ENCODE results near the gene ABCC11. TPM values are rescaled to one million over a fixed set of nuclear protein-coding genes. Genes with fewer than 3 reads are reported as not detected.
A peak's percentile ranks its signal among the peaks of the same experiment; 100 is the strongest.
"Not testable (repeated sequence)": the region's sequence is repeated elsewhere in the genome, so short reads cannot be mapped to it uniquely, and the experiment has no call there.

ABCC11 gene
- total RNA-seq, 1 donor from 2014 or later: 1.7 TPM

- no peak for DNase-seq (ENCODE audit: low spot score)
Measured at GRCh38 chr16:48203974-48204824, 43.1 kb downstream of the ABCC11 start.

GRCh38 chr16:48201515-48202201 is 45.7 kb downstream of the ABCC11 start:
- DNase-seq (ENCODE audit: low spot score): no peak

- no peak for DNase-seq (ENCODE audit: low spot score)
Measured at GRCh38 chr16:48197294-48197693, 50.0 kb downstream of the ABCC11 start.

GRCh38 chr16:48194828-48195556 is 52.3 kb downstream of the ABCC11 start:
- DNase-seq (ENCODE audit: low spot score): peak; percentile 77

DNA sequence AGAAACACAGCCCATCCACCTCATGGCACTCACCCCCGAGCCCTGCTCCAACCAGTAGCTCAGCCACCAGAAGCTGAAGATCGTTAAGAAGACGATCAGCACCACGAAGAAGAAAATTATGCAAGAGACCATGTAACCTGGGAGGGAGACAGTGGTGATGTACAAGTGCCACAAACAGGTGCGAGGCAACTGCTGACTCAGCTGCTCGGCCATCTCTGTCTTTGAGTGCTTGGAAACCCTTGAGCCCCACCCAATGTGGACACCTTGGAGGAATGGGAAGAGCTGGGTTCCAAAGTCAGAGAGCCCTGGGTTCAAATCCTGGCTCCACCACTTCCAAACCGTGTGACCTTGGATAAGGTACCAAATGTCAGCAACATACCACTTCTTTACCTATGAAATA is 53.5 kb downstream of the ABCC11 start:
- DNase-seq (ENCODE audit: low spot score): no peak

DNA sequence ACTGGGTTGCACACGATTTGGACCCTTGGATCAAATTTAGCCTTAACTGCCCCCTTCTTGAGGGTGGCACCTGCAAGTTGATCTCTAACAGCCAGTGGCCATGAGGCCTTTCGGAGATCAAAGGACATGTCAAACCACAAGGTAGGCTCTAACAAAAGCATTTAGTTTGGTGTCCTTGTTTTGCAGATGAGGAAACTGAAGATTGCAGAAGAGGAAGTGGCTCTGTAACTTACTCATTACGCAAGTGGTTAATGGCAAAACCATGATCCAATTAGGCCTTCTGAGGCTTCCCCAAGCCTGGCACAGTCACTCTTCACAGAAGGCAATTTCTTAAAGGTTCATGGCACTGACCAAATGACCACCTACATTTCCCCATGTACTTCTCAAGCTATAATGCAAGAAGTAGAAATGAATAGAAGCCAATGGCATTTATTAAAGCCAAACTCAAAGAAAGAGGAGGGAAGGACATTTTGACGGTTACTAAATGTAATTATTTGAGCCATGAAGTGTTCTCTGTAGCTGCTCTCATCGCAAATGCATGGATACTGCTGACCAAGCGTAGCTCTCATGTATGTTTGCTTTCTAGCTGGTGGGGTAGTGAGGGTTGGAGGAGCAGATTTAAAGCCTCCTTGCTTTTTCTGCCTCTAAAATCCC is 58.8 kb downstream of the ABCC11 start:
- DNase-seq (ENCODE audit: low spot score): no peak

DNA sequence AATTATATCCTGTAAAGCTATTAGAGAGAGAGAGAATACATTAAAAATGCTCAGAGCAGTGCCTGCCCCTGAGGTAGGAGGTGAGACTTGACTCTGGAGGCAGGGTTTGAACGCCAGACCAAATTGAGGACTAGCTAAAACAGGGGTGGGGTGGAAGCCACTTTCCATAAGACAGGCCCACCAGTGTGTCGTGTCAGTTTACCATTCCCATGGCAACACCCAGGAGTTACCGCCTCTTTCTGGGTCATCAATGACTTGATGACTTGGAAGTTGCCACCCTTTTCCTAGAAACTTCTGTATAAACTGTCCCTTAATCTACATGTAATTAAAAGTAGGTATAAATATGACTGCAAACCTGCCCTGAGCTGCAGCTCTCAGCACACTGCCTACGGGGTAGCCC is 59.6 kb downstream of the ABCC11 start:
- no peak for DNase-seq (ENCODE audit: low spot score)

DNA sequence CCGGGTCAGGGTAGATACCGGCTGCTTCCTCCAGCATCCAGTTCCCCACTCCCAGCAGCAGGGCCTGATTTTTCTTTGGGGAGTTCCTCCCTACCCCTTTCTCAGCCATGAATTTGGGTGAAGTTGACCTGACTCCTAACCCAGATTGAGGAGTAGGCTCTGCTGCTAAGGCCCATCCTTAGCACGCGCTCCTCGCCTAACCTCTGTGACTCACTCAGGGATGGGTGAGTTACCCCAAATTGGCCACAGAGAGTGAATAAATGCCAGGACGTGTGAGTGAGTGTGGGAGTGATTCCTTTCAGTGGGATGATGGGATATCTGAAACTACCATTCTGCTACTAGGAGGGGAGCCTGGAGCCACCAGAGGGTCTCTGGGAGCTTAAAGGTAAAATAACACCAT is 62.7 kb downstream of the ABCC11 start:
- no peak for DNase-seq (ENCODE audit: low spot score)

DNA sequence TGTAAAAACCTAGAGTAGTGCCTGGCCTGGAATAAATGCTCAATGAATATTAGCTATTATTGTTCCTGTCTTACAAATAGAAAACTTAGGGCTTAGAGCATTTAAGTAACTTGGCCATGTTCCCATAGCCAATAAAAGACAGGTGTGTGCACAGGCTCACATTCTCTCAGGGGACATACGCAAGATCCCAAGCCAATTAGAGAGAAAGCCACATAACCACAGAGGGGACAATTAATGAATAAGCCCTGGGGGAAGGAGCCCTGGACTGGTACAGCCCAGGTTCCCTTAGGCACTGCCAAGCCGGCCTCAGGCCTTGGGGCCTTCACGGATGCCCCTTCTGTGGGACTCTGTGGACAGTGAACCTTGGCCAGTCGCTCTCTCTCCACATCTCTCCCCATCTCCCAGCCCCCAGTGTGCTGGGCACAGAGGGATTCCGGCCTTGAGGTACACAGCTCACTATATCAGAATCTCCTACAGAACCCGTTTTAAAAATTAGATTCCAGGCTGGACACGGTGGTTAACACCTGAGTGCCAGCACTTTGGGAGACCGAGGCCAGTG is 64.3 kb downstream of the ABCC11 start:
- DNase-seq (ENCODE audit: low spot score): no peak

GRCh38 chr16:48181746-48182520 is 65.4 kb downstream of the ABCC11 start:
- DNase-seq (ENCODE audit: low spot score): not testable (repeated sequence)

DNA sequence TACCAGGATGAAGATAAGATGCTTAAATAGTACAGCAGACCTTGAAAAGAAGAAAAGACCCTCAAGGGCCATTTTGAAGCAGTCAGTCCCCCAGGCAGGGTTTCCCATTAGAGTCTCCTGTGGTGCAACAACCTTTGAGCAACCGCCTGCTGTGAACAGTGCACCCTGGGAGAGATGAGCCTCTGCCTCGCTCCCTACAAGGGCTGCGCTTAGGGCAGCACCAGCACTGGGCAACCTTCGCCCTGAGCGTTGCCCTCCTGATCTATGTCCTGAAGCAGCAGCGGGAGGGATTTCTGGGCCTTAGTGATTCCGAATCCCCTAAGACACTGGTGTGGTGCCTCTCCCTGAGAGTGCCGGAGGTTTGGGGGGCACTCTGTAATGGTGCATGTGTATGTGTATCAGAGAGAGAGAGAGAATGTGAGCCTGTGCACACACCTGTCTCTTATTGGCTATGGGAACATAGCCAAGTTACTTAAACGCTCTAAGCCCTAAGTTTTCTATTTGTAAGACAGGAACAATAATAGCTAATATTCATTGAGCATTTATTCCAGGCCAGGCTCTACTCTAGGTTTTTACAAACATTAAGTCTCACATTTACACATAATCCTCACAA is 66.4 kb downstream of the ABCC11 start:
- no peak for DNase-seq (ENCODE audit: low spot score)

DNA sequence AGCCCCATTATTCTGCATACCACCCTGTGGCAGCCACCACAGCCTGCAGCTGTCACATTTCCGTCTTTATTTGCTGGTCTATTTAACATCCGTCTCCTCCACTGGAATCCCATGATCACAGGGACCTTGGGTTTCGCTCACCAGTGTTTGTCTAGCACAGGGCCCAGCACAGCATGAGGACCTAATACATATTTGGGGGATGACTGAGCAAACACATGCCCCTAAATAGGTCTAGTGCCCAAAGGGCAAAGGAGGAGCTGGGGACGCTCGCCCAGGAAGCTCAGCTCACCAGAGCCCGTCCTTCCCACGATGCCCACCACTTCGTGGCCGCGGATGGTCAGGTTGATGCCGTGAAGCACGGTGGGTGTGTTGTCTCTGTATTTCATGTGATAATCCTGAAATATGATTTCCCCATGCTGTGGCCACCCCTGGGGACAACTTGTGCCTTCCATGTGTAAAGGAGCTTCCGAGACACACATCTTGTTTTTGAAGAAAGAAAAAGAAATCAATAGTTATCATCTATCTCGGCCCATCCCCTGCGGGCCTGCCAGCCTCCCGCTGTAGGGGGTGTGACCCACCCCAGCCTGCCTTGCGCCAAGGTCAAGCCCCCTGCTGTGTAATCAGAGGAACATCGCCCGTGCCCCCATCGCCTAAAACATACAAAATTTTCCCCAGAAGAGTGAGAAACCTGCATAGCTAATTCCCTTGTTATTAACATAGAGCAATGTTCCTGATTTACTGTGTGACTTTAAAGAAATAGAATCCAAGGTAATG is 70.5 kb downstream of the ABCC11 start:
- no peak for DNase-seq (ENCODE audit: low spot score)

GRCh38 chr16:48173889-48174288 is 73.5 kb downstream of the ABCC11 start:
- no peak for DNase-seq (ENCODE audit: low spot score)

DNA sequence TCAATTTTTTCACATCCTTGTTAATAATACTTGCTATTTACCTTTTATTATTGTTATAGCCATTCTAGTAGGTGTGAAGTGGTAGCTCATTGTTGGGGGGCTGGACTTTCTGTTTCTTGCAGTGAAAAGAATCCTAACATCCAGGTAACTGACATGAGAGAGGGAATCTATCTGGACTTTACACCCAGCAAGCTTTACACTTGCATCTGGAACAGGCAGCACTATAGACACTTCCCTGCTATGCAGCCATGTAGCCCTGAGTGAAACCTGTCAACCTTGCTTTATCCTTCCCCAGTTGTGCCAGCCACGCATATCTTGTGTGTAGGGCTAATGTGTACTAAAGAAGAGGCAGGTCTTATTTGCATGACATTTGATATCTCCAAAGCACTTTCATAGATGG is 74.7 kb downstream of the ABCC11 start:
- DNase-seq (ENCODE audit: low spot score): no peak

- DNase-seq (ENCODE audit: low spot score): no peak
Measured at GRCh38 chr16:48169896-48170295, 77.4 kb downstream of the ABCC11 start.

DNA sequence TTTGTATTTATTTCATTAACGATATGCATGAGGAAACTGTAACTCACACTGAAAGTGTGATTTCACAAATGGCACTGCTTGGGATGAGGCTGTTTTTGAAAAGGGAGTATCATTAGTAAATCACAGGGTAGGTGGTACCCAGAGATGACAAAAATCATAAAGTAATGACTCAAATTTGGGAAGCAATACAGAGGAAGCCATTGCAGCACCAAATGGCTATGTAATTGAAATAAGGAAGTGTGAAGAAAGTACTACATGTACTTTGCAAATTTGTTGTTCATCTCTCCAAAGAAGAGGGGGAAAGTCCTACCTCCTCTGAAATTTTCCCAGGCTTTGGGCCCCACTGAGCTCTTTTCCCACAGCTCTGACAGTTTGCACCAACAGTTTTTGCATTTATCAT is 79.3 kb downstream of the ABCC11 start:
- no peak for DNase-seq (ENCODE audit: low spot score)

DNA sequence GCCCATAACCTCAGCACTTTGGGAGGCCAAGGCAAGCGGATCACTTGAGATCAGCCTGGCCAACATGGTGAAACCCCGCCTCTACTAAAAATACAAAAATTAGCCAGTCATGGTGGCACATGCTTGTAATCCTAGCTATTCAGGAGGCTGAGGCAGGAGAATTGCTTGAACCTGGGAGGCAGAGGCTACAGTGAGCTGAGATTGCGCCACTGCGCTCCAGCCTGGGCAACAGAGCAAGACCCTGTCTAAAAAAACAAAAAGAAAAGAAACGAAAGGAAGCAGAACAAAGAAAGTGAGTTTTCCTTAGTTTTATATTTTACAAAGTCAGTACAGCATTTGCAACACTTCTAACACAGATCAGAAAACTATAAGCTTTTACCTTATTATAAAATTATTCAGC is 80.7 kb downstream of the ABCC11 start:
- not testable (repeated sequence) for DNase-seq (ENCODE audit: low spot score)

DNA sequence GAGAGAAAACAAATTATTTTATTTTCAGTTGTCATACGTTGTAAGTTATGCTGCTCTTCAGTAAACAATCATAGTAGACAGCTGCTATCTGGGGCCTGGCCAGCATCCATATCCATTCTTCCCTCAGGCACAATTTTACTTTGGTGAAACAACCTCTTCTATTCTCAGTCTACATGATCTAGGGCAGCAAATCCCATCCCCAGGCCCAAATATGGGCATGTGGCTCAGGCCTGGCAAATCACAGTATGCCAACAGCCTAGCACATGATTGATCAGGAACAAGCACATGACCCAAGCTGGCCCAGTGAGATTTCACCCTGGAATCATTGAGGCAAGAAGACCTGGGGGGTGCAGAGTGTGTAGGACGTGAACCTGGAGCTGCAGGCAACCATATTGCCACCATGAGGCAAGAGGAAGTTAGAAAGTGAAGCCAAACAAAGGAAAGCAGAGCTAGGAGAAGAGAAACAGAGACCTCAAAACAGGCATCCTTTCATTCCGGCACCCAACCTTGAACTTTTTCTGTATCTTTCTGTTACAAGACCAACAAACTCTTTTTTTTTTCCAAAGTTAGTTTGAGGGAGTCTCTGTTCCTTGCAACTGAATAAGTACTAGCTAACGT is 81.3 kb downstream of the ABCC11 start:
- DNase-seq (ENCODE audit: low spot score): no peak
